Endothelial cell of umbilical vein (primary cell): ENCODE data around the gene PLK1. TPM values are rescaled to one million over a fixed set of nuclear protein-coding genes. Genes with fewer than 3 reads are reported as not detected.

ENCODE experiments used
- BruUV-seq: library from RNA; stranded (reverse); fragments of 400-500 nt; replicated peaks from 2 replicates; lab custom pipeline; 2021; lab: Mats Ljungman, UMichigan
- CTCF ChIA-PET: fragments of 300-600, 350-600 bp; sonication (Branson Sonifier 250); formaldehyde crosslinking; loops from one replicate; lab custom pipeline; 2021; ENCODE audit warnings: antibody characterized with exemption, inconsistent platforms; lab: Charles Lee
- POLR2A ChIA-PET: fragments of 300-600, 350-600 bp; sonication (Branson Sonifier 250); formaldehyde crosslinking; loops from one replicate; lab custom pipeline; 2021; ENCODE audit warnings: antibody characterized with exemption, inconsistent platforms; lab: Charles Lee
- DNase-seq: peaks from one replicate; pipeline ENCODE4 v3.0.0-alpha.2; 2011; ENCODE audit warnings: low read depth, low spot score
- FAIRE-seq: peaks from 2 replicates; lab custom pipeline; 2011; peaks lifted over from hg19 to GRCh38; lab: Jason Lieb, UNC
- H2AFZ ChIP-seq: 2 replicates; pipeline ENCODE4 v1.6.0; 2012; ENCODE audit warnings: low read depth, low read length, control low read depth, inconsistent platforms
- H3K27ac ChIP-seq: 2 replicates; pipeline ENCODE4 v1.5.1; 2011; ENCODE audit warnings: low read depth, mild to moderate bottlenecking, control low read depth, low read length, moderate library complexity; ENCODE audit not compliant: insufficient read depth
- H3K27me3 ChIP-seq, 2 experiments: 2 replicates each; pipeline versions ENCODE4 v1.6.0 to v1.6.1; 2011; ENCODE audit warnings: low read length in 2 of 2, mixed read lengths in 1 of 2; ENCODE audit not compliant: control insufficient read depth in 2 of 2, insufficient read depth in 2 of 2
- H3K36me3 ChIP-seq, 2 experiments: 2 replicates in 1 of 2; 3 replicates in 1 of 2; pipeline ENCODE4 v1.5.1; 2011; ENCODE audit warnings: low read length in 2 of 2, mild to moderate bottlenecking in 1 of 2, moderate library complexity in 1 of 2; ENCODE audit not compliant: control insufficient read depth in 2 of 2, insufficient read depth in 2 of 2; ENCODE audit errors: extremely low read depth in 1 of 2
- H3K4me1 ChIP-seq: 3 replicates; pipeline ENCODE4 v1.5.1; 2011; ENCODE audit warnings: mild to moderate bottlenecking, low read length; ENCODE audit not compliant: control insufficient read depth, insufficient read depth; ENCODE audit errors: extremely low read depth
- H3K4me2 ChIP-seq: 2 replicates; pipeline ENCODE4 v1.6.1; 2011; ENCODE audit warnings: low read length, control low read depth, mixed read lengths; ENCODE audit not compliant: insufficient read depth
- H3K4me3 ChIP-seq, 3 experiments: fragments of 200-600 bp in 1 of 3; sonication (generic), shearing (Covaris generic) in 1 of 3; replicated peaks in 1 of 3; 2 replicates each; pipeline ENCODE4 v1.5.1; 2011 to 2016; ENCODE audit warnings: control low read depth in 3 of 3, low read length in 3 of 3, mild to moderate bottlenecking in 2 of 3, inconsistent platforms in 1 of 3, low read depth in 1 of 3, moderate library complexity in 1 of 3; ENCODE audit not compliant: insufficient read depth in 1 of 3
- H3K79me2 ChIP-seq: 2 replicates; pipeline ENCODE4 v1.6.0; 2012; ENCODE audit warnings: low read length, inconsistent platforms; ENCODE audit not compliant: control insufficient read depth, insufficient read depth
- H3K9ac ChIP-seq: replicated peaks from 2 replicates; pipeline ENCODE3; 2011; ENCODE audit warnings: low read length, control low read depth; ENCODE audit not compliant: insufficient read depth; ENCODE audit errors: extremely low read depth
- H3K9me1 ChIP-seq: replicated peaks from 3 replicates; pipeline ENCODE4 v1.6.0; 2011; ENCODE audit warnings: mild to moderate bottlenecking, low read length; ENCODE audit not compliant: control insufficient read depth, insufficient read depth; ENCODE audit errors: extremely low read depth
- H3K9me3 ChIP-seq: replicated peaks from 2 replicates; pipeline ENCODE4 v1.5.1; 2012; ENCODE audit warnings: low read length, inconsistent platforms; ENCODE audit not compliant: control insufficient read depth, insufficient read depth
- H4K20me1 ChIP-seq: replicated peaks from 2 replicates; pipeline ENCODE3; 2011; ENCODE audit warnings: mild to moderate bottlenecking, low read length; ENCODE audit not compliant: control insufficient read depth, insufficient read depth; ENCODE audit errors: extremely low read depth
- EZH2 ChIP-seq: IDR thresholded peaks from 2 replicates; pipeline ENCODE4 v1.6.1; 2012; ENCODE audit warnings: borderline replicate concordance, low read depth, mild to moderate bottlenecking, moderate library complexity, low read length, inconsistent platforms; ENCODE audit not compliant: severe bottlenecking
- FOS ChIP-seq: IDR thresholded peaks from 2 replicates; pipeline ENCODE4 v1.6.1; 2011; ENCODE audit warnings: mild to moderate bottlenecking, low read length, moderate library complexity, borderline replicate concordance; ENCODE audit not compliant: insufficient read depth
- GATA2 ChIP-seq: IDR thresholded peaks from 2 replicates; pipeline ENCODE4 v1.7.0; 2011; ENCODE audit warnings: low read depth, mild to moderate bottlenecking, moderate library complexity, mixed read lengths, low read length; ENCODE audit not compliant: insufficient read length, insufficient read depth
- JUN ChIP-seq: IDR thresholded peaks from 2 replicates; pipeline ENCODE4 v1.6.1; 2011; ENCODE audit warnings: borderline replicate concordance, low read depth; ENCODE audit not compliant: insufficient read length, insufficient read depth
- MYC ChIP-seq: IDR thresholded peaks from one replicate; pipeline ENCODE4 v1.6.1; 2011; ENCODE audit warnings: mild to moderate bottlenecking, low read depth, low read length
- POLR2A ChIP-seq: IDR thresholded peaks from 2 replicates; pipeline ENCODE4 v1.6.1; 2012; ENCODE audit warnings: low read depth, mild to moderate bottlenecking, control low read depth, low read length
- POLR2AphosphoS5 ChIP-seq: IDR thresholded peaks from 2 replicates; pipeline ENCODE4 v1.6.1; 2012; ENCODE audit warnings: low read depth, mild to moderate bottlenecking, control low read depth, low read length, moderate library complexity; ENCODE audit not compliant: insufficient read depth
- dilution Hi-C: fragments of 300-500 bp; cut with MboI; formaldehyde crosslinking; loops from one replicate; pipeline ENCODE4 v1.15.0; 2019; ENCODE audit warnings: low sequenced_read_pairs; ENCODE audit not compliant: extremely low pct_ligation_motif_present
- intact Hi-C: fragments of 100-400 bp; cut with micrococcal nuclease; formaldehyde crosslinking; loops from one replicate; pipeline ENCODE4 v1.10.0; 2022
- polyA plus RNA-seq, 4 experiments: library from polyadenylated mRNA; depleted of rRNA in 3 of 4; stranded (reverse) in 3 of 4; unstranded in 1 of 4; fragments of >200 nt; gene quantifications; 2 replicates each; pipeline versions ENCODE4 v1.2.1 to v1.2.3, GENCODE V29; 2011 to 2012; ENCODE audit warnings: missing spikeins in 1 of 4
- total RNA-seq: library from RNA; stranded (reverse); gene quantifications from 2 replicates; pipeline ENCODE4 v1.2.3, GENCODE V29; 2021
- TF ChIP-seq, protein P1 (sequence below), 2 donors: IDR thresholded peaks; 1 replicate in 1 of 2; 2 replicates in 1 of 2; pipeline ENCODE4 v1.5.1; 2011; ENCODE audit warnings: low read length in 2 of 2, mild to moderate bottlenecking in 2 of 2, moderate library complexity in 2 of 2, control low read depth in 1 of 2, inconsistent platforms in 1 of 2, low read depth in 1 of 2; ENCODE audit not compliant: insufficient read depth in 1 of 2; ENCODE audit errors: extremely low read depth in 1 of 2
- TF ChIP-seq, protein P2 (sequence below): IDR thresholded peaks from 2 replicates; pipeline ENCODE4 v1.6.1; 2011; ENCODE audit not compliant: insufficient read depth, insufficient read length

Gene PLK1
- total and polyA plus RNA-seq, 2 donors (not counting 3 experiments of a cell fraction or from before 2014, with no cell fraction given) = 94.9 to 109 TPM

DNA sequence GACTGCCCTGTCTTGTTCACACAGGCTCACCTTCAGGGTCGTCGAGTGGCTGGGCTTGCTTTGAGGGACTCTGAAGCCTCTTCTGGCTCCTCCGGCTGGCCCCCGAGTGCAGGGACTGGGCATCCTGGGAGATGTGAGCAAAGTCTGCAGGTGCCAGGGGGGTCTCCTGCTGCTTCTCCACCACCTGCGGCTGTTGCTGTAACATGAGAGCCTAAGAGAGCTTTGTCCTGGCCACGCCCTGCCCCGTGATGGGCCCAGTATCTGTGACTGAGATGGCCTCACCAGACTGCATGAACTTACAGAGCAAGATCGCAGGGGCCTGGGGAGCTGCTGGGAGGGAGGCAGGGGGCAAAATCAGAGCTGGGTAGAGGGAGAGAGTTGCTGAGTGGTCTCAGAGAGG lies 21.8 kb downstream of the PLK1 start:
- Histone ChIP-seq H2AFZ (no peak overlapping the region), H3K27ac (no peak overlapping the region), H3K9ac (no peak overlapping the region), H3K79me2 (no peaks in the 10 kb centered on the region), H3K4me2 (no peak overlapping the region), H3K36me3 (no peaks in the 10 kb centered on the region), H3K4me3 (no peak overlapping the region), H3K9me1 (no peaks in the 10 kb centered on the region), H4K20me1 (no peaks in the 10 kb centered on the region), H3K4me1 (no peaks in the 10 kb centered on the region), H3K27me3 (peaks cover 1 to 2% of the 10 kb centered on the region in 2 experiments), H3K9me3 (no peaks in the 10 kb centered on the region)
- DNase-seq (no peak), FAIRE-seq (no peak)
- dilution Hi-C loops = no loop called here
- TF ChIP-seq MYC (no peak), GATA2 (no peak), POLR2A (no peak), JUN (no peak), EZH2 (no peak), POLR2AphosphoS5 (no peak), FOS (no peak)
- TF ChIP-seq, protein P1, sequence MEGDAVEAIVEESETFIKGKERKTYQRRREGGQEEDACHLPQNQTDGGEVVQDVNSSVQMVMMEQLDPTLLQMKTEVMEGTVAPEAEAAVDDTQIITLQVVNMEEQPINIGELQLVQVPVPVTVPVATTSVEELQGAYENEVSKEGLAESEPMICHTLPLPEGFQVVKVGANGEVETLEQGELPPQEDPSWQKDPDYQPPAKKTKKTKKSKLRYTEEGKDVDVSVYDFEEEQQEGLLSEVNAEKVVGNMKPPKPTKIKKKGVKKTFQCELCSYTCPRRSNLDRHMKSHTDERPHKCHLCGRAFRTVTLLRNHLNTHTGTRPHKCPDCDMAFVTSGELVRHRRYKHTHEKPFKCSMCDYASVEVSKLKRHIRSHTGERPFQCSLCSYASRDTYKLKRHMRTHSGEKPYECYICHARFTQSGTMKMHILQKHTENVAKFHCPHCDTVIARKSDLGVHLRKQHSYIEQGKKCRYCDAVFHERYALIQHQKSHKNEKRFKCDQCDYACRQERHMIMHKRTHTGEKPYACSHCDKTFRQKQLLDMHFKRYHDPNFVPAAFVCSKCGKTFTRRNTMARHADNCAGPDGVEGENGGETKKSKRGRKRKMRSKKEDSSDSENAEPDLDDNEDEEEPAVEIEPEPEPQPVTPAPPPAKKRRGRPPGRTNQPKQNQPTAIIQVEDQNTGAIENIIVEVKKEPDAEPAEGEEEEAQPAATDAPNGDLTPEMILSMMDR (IDR thresholded peaks at IDR 0.05; ENCODE audit: extremely low read depth in 1 of 2, insufficient read depth in 1 of 2, low read depth in 1 of 2, low read length in 2 of 2) = no peak
- TF ChIP-seq, protein P2, sequence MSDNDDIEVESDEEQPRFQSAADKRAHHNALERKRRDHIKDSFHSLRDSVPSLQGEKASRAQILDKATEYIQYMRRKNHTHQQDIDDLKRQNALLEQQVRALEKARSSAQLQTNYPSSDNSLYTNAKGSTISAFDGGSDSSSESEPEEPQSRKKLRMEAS = no peak
- ChIA-PET CTCF (no interaction called here), POLR2A (no interaction called here)
- no TSS peak for BruUV-seq
- intact Hi-C loops = no loop called here
